ENCODE measurements around the gene MFAP2. TPM values are rescaled to one million over a fixed set of nuclear protein-coding genes. Genes with fewer than 3 reads are reported as not detected.

Gene MFAP2
- total RNA-seq, 1 experiment from 2014 or later = 12.9 TPM

GRCh38 chr1:17011092-17011438 lies 30.6 kb upstream of the MFAP2 start:
- H3K27ac ChIP-seq (ENCODE audit: low read length) = peak overlapping the region; percentile 40

DNA sequence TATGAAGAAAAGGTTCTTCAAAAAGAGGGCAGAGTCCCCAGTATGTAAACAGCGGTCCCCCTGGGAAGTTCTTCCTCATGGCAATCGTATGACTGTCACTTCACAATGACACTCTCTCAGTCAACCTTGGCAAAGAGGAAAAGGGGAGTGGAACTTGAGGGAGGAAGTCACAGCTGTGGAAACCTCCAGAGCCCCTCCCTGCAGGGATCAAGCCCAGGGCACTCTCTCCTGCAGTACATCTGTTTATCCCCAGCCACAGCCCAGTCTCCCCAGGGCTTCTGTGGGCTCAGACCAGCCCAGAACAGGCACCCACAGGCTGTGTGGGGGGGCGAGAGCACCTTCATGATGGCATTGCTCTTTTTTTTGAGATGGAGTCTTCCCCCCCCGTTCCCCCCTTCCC lies 29.3 kb upstream of the MFAP2 start:
- in situ Hi-C loops (cut with HindIII; ENCODE audit: low pct_unique_long_range_greater_than_20kb, low sequenced_read_pairs) = no loop called here
- H3K9me3 ChIP-seq (ENCODE audit: control insufficient read depth, insufficient read depth, low read depth, low read length) = no peaks in the 10 kb centered on the region
- BruUV-seq (replicated peaks) = no TSS peak
- no peak overlapping the region for H3K27ac ChIP-seq (ENCODE audit: low read length)
- no peak for TF ChIP-seq POLR2AphosphoS5 (IDR thresholded peaks at IDR 0.05; ENCODE audit: low read depth, low read length)
- TF ChIP-seq, protein P1, sequence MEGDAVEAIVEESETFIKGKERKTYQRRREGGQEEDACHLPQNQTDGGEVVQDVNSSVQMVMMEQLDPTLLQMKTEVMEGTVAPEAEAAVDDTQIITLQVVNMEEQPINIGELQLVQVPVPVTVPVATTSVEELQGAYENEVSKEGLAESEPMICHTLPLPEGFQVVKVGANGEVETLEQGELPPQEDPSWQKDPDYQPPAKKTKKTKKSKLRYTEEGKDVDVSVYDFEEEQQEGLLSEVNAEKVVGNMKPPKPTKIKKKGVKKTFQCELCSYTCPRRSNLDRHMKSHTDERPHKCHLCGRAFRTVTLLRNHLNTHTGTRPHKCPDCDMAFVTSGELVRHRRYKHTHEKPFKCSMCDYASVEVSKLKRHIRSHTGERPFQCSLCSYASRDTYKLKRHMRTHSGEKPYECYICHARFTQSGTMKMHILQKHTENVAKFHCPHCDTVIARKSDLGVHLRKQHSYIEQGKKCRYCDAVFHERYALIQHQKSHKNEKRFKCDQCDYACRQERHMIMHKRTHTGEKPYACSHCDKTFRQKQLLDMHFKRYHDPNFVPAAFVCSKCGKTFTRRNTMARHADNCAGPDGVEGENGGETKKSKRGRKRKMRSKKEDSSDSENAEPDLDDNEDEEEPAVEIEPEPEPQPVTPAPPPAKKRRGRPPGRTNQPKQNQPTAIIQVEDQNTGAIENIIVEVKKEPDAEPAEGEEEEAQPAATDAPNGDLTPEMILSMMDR (IDR thresholded peaks at IDR 0.05) = no peak
- no peak for TF ChIP-seq TCF7L2 (IDR thresholded peaks at IDR 0.05; ENCODE audit: low read depth, low read length)
- TF ChIP-seq SIN3A (IDR thresholded peaks at IDR 0.05; ENCODE audit: borderline replicate concordance, insufficient read depth, low read depth, low read length) = no peak
- no peak for TF ChIP-seq REST (IDR thresholded peaks at IDR 0.05; ENCODE audit: insufficient read depth in 1 of 2, low read depth in 2 of 2, low read length in 1 of 2)
- H3K4me1 ChIP-seq (ENCODE audit: control insufficient read depth, insufficient read depth, low read length) = peaks cover 25% of the 10 kb centered on the region
- ChIA-PET CTCF (interaction anchor here (0.5 kb wide), 1 partner anchor 10 kb away, joined by 4 read pairs; no protein-coding TSS in a partner anchor), POLR2A (no interaction called here)
- ATAC-seq (no peak), DNase-seq (ENCODE audit: low read depth, low spot score) (no peak)
- H3K4me3 ChIP-seq (ENCODE audit: low read depth in 2 of 2, low read length in 2 of 2) = no peak overlapping the region
- intact Hi-C loops (cut with micrococcal nuclease; ENCODE audit: unreplicated experiment) = no loop called here
- no peaks in the 10 kb centered on the region for H3K36me3 ChIP-seq (ENCODE audit: control insufficient read depth, insufficient read depth, low read length)
- H3K27me3 ChIP-seq (ENCODE audit: control insufficient read depth, insufficient read depth, low read length) = no peaks in the 10 kb centered on the region

More at GRCh38 chr1:17011092-17011438, 30.6 kb upstream of the MFAP2 start:
- TF ChIP-seq POLR2AphosphoS5 (IDR thresholded peaks at IDR 0.05; ENCODE audit: low read depth, low read length) (no peak), SIN3A (IDR thresholded peaks at IDR 0.05; ENCODE audit: borderline replicate concordance, insufficient read depth, low read depth, low read length) (no peak), TCF7L2 (IDR thresholded peaks at IDR 0.05; ENCODE audit: low read depth, low read length) (no peak), REST (IDR thresholded peaks at IDR 0.05; ENCODE audit: insufficient read depth in 1 of 2, low read depth in 2 of 2, low read length in 1 of 2) (no peak)
- TF ChIP-seq, protein P1 (IDR thresholded peaks at IDR 0.05) = no peak
- ChIA-PET POLR2A (no interaction called here), CTCF (no interaction called here)
- ATAC-seq (peak; percentile 3; the same call in 1 of the 2 replicates), DNase-seq (ENCODE audit: low read depth, low spot score) (no peak)
- Histone ChIP-seq H3K9me3 (ENCODE audit: control insufficient read depth, insufficient read depth, low read depth, low read length) (no peaks in the 10 kb centered on the region), H3K4me1 (ENCODE audit: control insufficient read depth, insufficient read depth, low read length) (peaks cover 26% of the 10 kb centered on the region), H3K36me3 (ENCODE audit: control insufficient read depth, insufficient read depth, low read length) (no peaks in the 10 kb centered on the region), H3K4me3 (ENCODE audit: low read depth in 2 of 2, low read length in 2 of 2) (peak overlapping the region; percentile 68 to 71), H3K27me3 (ENCODE audit: control insufficient read depth, insufficient read depth, low read length) (no peaks in the 10 kb centered on the region)
- in situ Hi-C loops (cut with HindIII; ENCODE audit: low pct_unique_long_range_greater_than_20kb, low sequenced_read_pairs) (no loop called here), intact Hi-C loops (cut with micrococcal nuclease; ENCODE audit: unreplicated experiment) (no loop called here)
- BruUV-seq (replicated peaks) = no TSS peak
